Measurements from ENCODE around the gene ST6GALNAC5.

Gene ST6GALNAC5

DNA sequence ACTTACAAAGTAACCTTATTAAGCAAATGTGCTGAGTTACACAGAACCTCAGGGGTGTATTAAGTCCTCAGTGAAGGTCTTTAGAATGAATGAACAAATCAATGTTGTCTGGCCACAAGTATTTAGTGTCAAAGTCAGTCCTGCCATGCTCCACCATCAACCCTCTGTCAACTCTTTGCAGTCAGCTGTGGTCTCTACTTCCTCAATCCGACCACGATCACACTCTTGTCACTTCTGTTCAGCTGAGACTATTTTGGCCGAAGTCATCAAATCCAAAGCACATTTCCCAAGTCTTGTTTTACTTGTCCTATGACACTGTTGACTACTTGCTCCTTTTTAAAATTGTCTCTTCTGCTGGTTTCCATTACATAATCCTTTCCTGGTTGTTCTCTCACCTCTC is 173.5 kb downstream of the ST6GALNAC5 start:
- TF ChIP-seq, protein P1, sequence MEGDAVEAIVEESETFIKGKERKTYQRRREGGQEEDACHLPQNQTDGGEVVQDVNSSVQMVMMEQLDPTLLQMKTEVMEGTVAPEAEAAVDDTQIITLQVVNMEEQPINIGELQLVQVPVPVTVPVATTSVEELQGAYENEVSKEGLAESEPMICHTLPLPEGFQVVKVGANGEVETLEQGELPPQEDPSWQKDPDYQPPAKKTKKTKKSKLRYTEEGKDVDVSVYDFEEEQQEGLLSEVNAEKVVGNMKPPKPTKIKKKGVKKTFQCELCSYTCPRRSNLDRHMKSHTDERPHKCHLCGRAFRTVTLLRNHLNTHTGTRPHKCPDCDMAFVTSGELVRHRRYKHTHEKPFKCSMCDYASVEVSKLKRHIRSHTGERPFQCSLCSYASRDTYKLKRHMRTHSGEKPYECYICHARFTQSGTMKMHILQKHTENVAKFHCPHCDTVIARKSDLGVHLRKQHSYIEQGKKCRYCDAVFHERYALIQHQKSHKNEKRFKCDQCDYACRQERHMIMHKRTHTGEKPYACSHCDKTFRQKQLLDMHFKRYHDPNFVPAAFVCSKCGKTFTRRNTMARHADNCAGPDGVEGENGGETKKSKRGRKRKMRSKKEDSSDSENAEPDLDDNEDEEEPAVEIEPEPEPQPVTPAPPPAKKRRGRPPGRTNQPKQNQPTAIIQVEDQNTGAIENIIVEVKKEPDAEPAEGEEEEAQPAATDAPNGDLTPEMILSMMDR (IDR thresholded peaks at IDR 0.05; ENCODE audit: low read depth, low read length): no peak
- H3K4me3 ChIP-seq (ENCODE audit: low read depth, low read length): no peak overlapping the region
- H3K36me3 ChIP-seq: peaks cover 65% of the 10 kb centered on the region
- no peak overlapping the region for H3K27ac ChIP-seq
- H3K9me3 ChIP-seq (ENCODE audit: severe bottlenecking): peaks cover 3% of the 10 kb centered on the region
- DNase-seq: no peak
- H3K27me3 ChIP-seq (ENCODE audit: insufficient read depth, low read depth, severe bottlenecking): no peaks in the 10 kb centered on the region

DNA sequence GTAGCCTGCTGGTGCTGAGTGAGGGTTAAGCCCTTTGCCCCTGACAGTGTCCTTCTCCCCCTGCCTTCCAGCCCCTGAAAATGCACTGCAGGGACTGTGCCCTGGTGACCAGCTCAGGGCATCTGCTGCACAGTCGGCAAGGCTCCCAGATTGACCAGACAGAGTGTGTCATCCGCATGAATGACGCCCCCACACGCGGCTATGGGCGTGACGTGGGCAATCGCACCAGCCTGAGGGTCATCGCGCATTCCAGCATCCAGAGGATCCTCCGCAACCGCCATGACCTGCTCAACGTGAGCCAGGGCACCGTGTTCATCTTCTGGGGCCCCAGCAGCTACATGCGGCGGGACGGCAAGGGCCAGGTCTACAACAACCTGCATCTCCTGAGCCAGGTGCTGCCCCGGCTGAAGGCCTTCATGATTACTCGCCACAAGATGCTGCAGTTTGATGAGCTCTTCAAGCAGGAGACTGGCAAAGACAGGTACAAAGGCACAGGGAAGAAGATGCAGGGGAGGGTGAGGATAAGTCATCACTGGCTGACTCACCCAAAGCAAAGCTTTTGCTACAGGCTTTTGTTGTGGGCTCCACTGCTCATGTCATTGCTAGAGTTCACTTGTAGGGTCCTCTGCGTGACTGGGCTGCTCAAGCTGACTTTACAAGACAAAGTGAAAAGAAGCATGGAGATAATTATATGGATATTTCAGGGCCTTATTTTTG is 177.0 kb downstream of the ST6GALNAC5 start:
- TF ChIP-seq, protein P1 (IDR thresholded peaks at IDR 0.05; ENCODE audit: low read depth, low read length): no peak
- peaks cover 76% of the 10 kb centered on the region for H3K36me3 ChIP-seq
- no peak overlapping the region for H3K4me3 ChIP-seq (ENCODE audit: low read depth, low read length)
- H3K27me3 ChIP-seq (ENCODE audit: insufficient read depth, low read depth, severe bottlenecking): no peaks in the 10 kb centered on the region
- no peaks in the 10 kb centered on the region for H3K9me3 ChIP-seq (ENCODE audit: severe bottlenecking)
- no peak overlapping the region for H3K27ac ChIP-seq
- no peak for DNase-seq

DNA sequence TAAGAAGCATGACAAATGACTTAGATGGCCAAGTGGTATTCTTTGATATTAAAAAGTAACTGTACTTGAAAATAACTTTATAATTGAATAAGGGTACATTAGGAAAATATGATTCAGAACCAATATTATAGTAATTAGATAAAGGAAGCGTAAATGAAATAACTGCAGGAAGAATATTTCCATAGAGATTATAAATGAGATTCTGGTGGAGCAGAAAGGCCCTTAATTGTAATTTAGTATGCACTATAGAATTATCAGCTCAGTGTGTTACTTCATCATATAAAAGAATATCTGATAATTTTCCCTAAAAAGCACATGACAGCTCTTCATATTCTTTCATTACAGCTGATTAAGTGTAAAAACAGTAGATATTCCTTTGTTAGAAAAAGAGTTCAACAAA is 180.3 kb downstream of the ST6GALNAC5 start:
- Histone ChIP-seq H3K9me3 (ENCODE audit: severe bottlenecking) (no peaks in the 10 kb centered on the region), H3K27ac (no peak overlapping the region), H3K27me3 (ENCODE audit: insufficient read depth, low read depth, severe bottlenecking) (no peaks in the 10 kb centered on the region), H3K36me3 (peaks cover 81% of the 10 kb centered on the region), H3K4me3 (ENCODE audit: low read depth, low read length) (no peak overlapping the region)
- no peak for DNase-seq
- TF ChIP-seq, protein P1 (IDR thresholded peaks at IDR 0.05; ENCODE audit: low read depth, low read length): no peak

DNA sequence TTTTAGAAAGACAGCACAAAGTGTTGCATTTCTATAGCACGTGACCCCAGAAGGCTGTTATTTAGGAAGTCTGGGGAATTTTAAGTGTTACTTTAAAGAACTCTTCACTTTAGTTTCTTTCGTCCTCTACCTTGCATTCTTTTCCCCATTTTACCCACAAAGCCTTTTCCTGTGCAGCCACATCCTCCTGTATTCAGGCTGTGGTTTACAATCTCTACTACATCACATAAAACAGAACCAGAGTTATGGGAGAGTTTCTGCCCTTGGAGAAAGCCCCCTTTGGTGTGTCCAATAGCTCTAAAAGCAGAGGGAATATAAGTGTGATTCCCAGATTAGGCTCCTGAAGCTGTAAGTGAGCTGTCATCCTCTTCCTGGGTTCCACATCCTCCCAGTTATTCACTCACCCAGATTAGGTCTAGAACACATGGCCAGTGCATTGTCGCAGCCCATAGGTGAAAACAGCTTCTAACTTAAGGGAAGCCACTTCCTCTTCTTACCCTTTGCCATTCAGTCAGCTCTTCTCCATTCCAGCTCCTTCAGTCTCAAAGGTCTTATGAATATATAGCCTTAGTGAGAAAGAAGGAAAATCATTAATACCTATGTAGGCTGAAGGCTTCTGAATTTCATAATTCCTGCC is 180.8 kb downstream of the ST6GALNAC5 start:
- Histone ChIP-seq H3K4me3 (ENCODE audit: low read depth, low read length) (no peak overlapping the region), H3K27me3 (ENCODE audit: insufficient read depth, low read depth, severe bottlenecking) (no peaks in the 10 kb centered on the region), H3K27ac (no peak overlapping the region), H3K9me3 (ENCODE audit: severe bottlenecking) (no peaks in the 10 kb centered on the region), H3K36me3 (peaks cover 84% of the 10 kb centered on the region)
- TF ChIP-seq, protein P1 (IDR thresholded peaks at IDR 0.05; ENCODE audit: low read depth, low read length): no peak
- DNase-seq: no peak

DNA sequence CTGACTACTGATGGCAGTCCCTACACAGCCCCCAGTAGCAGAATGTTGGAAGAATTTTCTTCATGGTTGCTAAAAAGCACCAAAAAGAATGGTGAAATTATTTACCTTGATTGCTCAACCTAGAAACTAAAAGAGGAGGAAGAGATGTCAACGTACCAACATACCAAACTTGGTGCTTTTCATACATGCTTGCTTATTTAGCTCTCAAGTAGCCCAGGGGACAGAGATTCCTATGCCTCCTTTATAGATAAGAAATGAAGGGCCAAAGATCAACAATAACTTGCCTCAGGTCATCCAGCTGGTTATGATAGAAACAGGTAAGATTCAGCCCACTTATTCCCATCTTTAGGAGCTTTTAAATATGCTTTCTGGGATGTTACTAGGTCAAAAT is 181.3 kb downstream of the ST6GALNAC5 start:
- DNase-seq: no peak
- Histone ChIP-seq H3K9me3 (ENCODE audit: severe bottlenecking) (no peaks in the 10 kb centered on the region), H3K27me3 (ENCODE audit: insufficient read depth, low read depth, severe bottlenecking) (no peaks in the 10 kb centered on the region), H3K4me3 (ENCODE audit: low read depth, low read length) (no peak overlapping the region), H3K27ac (no peak overlapping the region), H3K36me3 (peaks cover 89% of the 10 kb centered on the region)
- TF ChIP-seq, protein P1 (IDR thresholded peaks at IDR 0.05; ENCODE audit: low read depth, low read length): no peak
